Uterus (tissue), 2 donors: ENCODE data around the gene SVOP.

Source experiments
- CTCF ChIP-seq, 4 experiments: fragments of 200-600 bp in 2 of 4; fragments of 450-650 bp in 2 of 4; sonication (generic) in 2 of 4; IDR thresholded peaks; one replicate each; pipeline ENCODE4 v1.5.1; 2016 to 2019; ENCODE audit warnings: antibody characterized with exemption in 4 of 4, mild to moderate bottlenecking in 2 of 4, moderate library complexity in 1 of 4
- POLR2A ChIP-seq, 2 donors: fragments of 450-650 bp; IDR thresholded peaks; one replicate each; pipeline ENCODE4 v1.6.1; 2016; ENCODE audit warnings: antibody characterized with exemption in 2 of 2, mild to moderate bottlenecking in 1 of 2, moderate library complexity in 1 of 2

GRCh38 chr12:108906971-108907370 lies 113.9 kb downstream of the SVOP start:
- TF ChIP-seq POLR2A (IDR thresholded peaks at IDR 0.05) (no peak), CTCF (IDR thresholded peaks at IDR 0.05) (no peak)
